NCI-H2107 treated with DMSO at 0.1 percent for 48 hours (cell line): ENCODE results near the gene EMP2.
"Not testable (repeated sequence)": the region's sequence is repeated elsewhere in the genome, so short reads cannot be mapped to it uniquely, and the experiment has no call there.

ENCODE experiments used
- DNase-seq: peaks from one replicate; lab custom pipeline; 2025; ENCODE audit not compliant: unreplicated experiment; lab: John Stamatoyannopoulos, UW

Gene EMP2

DNA sequence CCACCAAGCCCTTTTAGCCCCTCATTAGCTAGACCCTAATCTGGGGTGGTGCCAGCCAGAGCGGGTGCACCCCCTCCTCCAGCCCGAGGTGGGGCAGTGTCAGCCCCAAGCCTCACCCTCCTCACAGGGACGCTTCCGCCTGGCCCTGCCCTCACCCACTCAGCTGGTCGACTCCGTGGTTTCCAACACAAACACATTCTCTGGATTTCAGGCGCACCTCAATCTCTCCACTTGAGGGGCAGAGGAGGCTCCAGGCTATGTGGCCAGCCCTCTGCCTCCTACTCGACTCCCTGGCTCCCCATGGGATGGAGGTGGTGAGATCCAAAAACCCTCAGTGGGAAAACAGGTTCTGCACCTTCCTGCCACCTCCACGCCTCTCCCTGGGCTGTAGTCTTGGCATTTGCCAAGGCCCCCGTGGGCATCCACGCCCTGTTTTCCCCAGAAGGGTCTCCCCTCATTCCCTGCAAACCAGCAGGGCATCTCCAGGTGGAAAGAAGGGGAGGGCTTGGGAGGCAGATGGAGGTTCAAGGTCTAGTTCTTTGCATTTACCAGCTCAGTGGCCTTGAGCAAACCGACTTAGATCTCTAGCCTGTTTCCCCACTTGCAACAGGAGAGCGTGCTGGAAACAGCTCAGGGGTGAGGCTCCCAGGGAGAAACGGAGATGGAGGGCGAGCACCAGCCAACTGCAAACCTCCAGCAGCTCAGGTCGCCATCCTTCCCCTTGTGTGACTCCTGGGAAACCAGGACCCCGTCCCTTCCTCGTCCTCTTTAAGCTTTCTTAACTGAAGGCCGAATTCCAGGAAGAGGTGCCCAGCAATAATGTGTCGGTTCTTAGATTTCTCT is 1.7 kb downstream of the EMP2 start:
- DNase-seq: no peak

DNA sequence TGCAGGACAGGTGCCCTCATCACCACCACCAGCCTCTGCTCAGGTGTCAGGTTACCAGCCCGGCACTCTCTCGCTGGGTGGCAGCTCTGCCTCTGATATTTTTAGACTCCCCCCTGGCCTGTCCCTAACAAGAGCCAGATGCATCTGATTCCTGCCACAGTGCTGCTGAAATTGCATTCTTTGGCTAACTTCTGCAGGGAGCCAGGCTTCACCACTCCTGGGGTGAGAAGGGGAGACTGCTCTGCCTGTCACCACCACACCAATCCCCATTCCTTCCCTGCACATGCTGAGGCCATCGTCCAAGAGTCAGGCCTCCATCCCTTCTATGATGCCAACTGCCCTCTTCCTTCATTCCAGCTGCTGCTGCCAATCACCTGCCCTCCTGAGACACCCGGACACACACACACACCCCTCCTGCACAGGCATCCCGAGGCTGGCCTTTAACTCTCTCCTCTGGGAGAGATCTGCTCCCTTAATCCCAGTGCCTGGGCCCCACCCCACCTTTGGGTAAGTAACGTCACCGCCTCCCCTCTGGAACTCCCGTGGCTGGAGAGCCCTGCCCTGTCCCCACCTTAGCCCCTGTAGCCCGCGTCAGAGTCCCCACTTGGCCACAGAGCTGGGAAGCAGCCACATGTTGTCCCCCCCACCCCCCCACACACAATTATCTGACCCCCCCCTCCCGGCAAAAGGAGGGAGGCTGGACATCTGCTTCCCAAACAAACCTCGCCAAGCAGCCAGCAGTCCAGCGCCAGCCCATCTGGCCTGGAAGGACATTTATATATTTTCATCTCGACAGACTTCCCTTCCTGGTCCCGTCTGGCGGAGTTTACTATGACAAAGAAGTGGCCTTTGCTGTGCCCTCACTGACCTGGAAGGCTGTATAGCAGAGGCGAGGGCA is 2.8 kb downstream of the EMP2 start:
- peak; percentile 68 for DNase-seq

DNA sequence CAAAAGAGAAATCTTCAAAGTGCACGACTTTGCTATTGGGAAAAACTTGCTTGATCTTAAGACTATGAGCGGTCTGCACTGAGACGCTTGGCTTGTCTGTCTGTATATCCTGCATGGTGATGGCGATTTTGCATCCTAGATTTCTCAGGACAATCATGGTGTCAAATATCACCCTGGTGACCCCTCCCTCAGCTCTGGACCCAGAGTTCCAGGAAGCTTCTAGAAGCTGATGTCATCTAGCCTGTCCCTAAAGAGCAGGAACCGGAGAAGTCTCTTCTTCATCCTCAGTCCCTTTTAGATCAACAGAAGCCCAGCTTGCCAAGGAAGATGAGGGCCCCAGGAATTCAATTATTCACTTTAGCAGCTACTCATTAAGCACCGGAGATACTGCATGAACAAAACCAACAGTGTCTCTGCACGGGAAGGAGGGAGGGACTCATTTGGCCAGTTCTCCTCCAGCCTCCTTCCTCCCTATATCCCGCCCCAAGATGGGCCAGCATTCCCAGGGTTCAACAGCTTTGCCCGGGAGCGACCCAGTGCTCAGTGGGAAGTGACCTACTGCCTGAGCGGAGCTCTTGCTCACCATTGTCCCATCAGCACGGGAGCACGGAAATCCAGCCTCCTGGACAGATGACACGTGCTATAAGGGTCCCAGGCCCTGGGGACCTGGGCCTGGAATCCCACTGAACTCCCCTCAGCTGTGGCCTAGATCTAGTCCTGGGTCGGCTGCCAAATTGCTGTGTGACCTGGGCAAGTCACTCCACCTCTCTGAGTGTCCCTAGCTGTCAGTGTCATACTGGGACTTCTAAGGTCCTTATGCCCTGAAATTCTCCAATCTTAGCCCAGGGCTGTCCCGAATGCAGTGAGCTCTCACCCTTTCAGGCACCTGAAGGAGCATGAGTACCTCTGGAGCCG is 3.8 kb downstream of the EMP2 start:
- no peak for DNase-seq

DNA sequence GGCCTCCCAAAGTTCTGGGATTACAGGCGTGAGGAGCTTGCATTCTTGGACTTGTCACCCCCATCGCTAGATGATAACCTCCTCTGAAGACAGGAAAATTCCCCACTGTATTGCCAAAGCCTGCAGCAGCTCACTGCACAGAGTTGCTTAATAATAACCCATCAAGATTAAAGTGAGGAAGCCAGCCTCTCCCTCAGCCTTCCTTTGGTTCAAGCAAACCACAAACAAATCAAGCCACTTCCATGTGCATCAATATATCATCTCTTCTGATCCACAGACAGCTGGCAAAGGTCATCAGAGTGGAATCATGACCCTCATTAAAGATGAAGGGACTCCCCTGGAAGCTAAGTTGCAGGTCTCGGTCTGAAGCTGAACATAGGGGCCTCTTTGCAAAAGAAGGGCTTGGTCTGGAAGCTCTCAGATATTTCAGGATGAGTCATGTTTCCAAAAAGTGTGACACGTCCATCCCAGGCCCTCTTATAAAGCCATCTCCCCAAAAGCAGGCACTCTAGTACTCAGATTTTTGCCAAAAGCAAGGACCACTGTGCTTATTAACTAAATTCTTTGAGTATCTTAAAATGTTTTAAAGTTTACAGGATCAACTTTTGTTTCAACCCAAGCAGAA is 4.8 kb downstream of the EMP2 start:
- no peak for DNase-seq

DNA sequence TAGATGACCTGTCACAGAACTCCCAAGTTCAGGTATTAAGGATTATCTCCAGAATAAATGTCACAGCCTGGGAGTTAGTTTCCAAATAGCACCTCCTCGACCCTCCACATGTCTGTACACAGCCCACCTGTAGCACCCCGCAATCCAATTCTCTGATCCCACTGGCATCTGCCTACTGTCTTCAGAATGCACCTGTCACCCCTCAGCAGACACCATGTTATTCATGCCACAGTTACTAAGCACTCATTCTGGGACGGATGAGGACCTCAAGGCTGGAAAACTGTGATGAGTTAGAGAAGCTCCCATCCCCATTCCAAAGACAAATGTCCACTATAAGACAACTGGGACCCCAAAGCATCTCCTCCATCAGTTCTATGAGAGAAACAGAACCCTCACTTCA is 7.8 kb downstream of the EMP2 start:
- no peak for DNase-seq

DNA sequence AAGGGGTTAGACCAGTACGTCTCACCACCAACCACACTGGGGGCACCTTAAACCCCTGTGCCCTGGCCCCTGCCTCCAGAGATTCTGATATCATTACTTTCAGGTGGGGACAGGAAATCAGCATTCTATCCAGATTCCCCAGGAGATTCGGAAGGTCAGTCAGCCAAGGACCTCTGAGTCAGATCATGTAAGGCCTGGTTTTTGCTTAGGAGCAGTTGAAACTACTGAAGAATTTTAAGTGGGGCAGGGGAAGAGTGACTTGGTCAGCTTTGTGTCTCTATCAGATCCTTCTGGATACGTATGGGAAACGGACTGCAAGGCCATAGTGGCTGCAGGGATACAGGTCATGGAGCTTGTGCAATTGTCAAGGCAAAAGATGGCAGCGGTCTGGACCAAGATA is 9.0 kb downstream of the EMP2 start:
- no peak for DNase-seq

DNA sequence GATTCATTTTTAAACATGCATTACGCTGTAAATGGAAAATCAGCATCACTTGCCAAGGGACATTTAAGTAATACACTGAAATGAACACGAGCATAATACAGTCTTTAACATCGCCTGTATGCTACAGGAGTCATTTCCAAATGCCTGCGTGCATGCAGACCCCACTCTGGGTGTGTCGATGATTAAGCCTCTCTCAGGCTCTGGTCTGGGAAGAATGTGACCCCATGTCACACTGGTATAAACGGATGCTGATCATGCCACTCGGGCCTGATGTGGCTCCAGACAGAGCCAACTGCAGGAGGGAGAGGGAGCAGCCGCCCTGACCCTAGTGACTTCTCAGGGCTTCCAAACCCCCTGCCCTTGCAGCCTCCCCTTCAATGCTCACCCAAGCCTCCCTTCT is 10.8 kb downstream of the EMP2 start:
- DNase-seq: no peak

DNA sequence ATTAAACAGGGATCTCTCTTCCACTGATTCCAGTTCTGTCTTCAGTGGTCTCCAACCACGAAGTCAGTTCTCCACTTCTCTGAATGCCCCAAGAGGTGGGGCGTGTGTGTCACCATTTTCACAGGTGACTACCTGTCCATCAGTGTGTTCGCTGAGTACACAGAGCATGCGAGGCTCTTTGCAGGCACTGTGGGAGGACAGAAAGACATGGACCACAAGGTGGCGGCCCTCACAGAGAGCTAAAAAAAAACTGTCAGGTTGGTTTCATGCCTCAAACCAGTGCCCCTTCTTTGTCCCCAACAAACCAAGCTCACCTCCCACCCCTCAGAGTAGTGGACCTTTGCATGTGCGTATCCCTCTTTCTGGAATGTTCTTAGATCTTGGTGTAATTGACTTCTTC is 13.8 kb downstream of the EMP2 start:
- no peak for DNase-seq

DNA sequence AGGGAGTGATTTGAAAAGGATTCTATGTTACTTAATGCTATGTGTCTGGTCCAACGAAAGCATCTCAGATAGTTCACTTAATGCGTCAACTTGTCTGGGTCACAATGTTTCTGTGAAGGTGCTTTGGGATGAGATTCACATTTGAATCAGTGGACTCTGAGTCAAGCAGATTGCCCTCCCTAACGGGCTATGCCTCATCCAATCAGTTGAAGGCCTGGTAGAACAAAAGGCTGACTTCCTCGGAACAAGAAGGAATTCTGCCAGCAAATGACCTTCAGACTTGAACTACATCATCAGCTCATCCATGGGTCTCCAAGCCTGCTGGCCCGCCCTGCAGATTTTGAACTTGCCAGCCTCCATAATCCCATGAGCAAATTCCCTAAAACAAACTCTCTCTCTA is 15.2 kb downstream of the EMP2 start:
- no peak for DNase-seq

DNA sequence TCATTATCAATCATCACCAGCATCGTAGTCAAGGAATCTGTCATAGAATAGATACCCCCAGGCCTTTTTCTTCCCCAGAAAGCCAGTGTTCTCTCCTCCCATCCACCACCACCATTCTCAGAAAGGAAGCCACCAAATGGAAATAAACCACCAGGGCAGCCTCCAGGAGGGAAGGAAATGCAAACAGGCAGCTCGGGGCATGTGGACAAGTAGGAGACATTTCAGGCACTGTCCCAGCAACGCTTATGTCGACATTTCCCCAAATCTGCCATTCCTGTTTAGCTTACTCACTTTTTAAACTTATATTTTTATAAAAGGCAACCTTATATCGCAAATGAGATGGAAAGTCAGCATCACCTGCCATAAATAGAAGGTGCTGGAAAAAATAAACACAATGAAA is 15.8 kb downstream of the EMP2 start:
- DNase-seq: no peak

DNA sequence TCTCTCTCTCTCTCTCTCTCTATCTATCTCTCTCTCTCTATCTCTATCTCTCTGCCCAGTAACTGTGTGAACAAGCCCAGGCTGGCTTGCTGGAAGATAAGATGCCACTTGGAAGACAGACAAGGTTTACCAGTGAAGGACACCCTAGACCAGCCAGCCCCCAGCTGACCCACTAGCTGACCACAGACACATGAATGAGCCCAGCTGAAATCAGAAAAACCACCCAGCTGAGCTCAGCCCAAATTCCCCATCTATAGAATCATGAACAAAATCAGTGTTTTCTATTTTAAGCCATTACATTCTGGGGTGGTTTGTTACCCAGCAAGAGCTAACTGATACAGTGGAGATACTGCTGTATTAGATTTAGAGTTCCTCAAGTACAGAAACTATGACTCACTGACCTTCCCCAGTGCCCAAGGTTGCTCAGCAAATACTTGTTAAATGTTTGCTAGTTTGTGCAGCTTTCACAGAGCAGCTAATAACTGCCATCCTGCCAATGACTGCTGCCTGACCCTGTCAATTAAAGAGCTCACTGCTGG is 18.0 kb downstream of the EMP2 start:
- no peak for DNase-seq

DNA sequence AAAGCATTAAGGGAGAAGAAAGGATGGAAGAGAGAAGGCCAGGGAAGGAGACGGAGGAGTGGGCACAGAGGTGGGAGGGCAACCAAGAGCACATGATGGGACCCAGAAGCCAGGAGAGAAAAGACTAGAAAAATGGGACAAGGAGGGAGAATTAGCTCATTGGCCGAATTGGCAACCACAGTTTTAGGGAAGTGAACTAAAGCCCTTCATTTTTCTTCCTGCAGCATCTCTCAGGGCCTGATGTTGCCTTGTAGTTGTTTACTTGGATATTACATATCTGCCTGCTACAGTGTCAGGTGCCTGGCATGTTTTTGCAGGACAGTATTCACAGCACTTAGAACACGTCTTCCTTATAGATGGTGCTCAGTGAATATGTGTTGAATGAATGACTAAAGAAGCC is 19.0 kb downstream of the EMP2 start:
- no peak for DNase-seq

DNA sequence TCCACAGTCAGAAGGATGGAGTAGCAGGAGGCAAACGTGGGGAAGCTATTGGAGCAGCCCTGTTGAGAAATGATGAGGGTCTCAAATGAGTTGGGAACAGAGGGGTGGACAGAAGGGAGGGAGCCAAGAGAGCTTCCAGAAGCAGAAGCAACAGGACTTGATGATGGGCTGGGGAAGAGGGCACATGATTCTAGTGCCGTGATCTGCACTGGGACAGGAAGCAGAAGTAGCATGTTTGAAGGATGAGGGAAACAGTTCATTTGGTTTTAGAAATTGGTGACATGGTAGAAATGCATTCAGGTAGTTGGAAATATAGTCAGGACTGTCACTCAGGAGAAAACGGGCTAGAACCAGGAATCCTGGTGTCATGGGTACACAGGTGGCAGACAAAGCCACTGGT is 19.4 kb downstream of the EMP2 start:
- DNase-seq: no peak

DNA sequence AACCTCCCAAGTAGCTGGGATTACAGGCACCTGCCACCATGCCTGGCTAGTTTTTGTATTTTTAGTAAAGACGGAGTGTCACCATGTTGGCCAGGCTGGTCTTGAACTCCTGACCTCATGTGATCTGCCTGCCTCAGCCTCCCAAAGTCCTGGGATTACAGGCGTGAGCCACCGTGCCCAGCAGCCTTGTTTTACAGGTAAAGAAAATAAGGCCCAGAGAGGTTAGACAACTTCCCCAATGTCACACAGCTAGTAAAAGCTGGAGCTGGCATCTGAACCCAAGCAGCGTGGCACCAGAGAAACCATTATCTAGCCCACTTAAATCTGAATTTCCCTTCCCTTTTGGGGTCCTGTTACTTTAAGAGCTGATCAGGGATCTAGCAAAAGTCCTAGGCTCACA is 20.6 kb downstream of the EMP2 start:
- not testable (repeated sequence) for DNase-seq

DNA sequence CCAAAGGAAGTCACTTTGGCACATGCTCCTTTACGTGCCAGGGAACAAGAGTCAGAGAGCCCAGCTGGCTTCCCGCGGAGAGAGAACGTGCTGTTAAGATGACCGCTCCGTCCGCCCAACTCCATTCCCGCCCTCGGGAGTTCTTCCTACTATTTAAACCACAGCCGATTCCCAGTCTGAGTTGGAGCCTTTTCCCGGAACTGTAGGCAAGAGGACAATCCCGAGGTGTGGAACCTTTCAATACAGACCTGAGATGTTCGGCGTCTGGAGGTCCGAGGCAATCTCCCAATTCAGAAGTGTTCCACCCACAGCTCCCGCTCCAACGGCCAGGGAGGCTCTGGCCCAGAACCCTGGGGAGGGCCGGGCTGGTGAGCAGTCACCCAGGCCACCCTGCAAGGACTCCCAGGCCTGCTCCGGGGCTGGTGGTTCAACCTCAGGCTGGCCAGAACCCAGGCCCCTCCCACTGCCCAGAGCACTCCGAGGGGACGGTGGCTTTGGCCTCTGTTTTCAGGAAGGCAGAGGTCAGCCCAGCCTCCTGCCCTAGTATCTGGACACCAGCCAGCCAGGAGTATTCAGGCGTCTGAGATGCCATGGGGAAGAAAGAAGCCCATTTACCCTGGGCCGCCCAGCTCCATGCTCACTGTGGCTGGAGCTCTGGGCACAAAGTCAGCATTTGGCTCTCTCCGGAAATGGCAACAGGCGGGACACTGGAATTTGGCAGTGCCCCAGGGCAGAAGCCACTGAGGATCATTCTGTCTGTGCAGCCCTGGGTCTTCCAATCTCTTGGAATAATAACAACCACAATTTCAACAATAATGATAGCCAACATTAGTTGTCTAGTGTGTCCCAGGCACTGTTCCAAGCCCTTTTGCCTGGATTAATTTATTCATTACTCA is 21.4 kb downstream of the EMP2 start:
- DNase-seq: no peak

DNA sequence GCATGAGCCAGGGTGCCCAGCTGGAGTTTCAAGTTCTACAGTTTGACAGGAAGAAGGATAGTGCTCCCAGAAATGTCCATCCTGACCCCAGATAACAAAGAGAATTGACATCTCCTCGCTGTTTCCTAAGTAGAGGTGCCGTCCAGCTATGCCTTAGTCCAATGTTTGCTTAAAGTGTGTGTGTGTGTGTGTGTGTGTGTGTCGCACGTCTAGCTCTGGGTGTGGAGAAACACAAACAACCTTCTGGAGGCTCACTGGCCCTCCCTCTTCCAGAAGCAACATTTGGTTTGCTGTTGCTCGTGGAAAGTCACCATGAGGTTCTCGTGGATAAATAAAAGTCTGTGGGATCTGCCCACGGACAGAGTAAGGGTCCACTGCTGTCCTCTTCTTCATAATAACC is 22.1 kb downstream of the EMP2 start:
- no peak for DNase-seq

DNA sequence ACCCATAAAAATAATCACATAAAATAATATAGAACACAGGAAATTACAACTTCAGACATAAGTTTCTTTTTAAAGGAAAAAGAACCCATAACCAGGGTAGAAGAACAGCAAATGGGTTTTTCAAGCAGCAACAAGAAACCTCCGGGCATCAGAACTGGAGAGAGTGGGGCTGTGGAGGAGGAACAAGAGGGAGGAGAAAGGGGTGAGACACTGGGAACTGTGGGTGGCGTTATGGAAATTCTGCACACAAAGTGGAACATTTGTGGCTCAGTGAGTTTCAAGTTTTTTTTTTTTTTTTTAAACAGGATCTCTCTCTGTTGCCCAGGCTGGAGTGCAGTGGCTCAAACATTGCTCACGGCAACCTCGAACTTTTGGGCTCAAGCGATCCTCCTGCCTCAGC is 22.6 kb downstream of the EMP2 start:
- DNase-seq: no peak

DNA sequence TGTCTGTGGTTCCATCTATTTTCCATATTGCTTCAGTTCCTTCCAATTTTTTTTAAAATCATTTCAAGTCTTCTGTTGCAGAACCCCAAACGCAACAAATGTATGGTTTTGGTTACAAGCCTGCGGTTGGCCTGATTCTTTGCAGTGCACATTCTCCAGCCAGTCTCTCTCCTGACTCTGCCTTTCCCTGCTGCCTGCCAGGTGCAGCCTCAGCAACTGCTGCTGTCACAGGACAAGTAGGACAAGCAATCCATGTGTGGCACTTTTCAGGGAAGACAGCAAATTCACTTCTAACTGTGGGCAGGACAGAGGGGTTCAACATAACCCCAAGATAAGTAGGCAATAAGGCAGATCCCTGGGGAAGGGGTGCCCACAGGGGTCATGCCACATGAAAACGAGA is 24.2 kb downstream of the EMP2 start:
- no peak for DNase-seq

DNA sequence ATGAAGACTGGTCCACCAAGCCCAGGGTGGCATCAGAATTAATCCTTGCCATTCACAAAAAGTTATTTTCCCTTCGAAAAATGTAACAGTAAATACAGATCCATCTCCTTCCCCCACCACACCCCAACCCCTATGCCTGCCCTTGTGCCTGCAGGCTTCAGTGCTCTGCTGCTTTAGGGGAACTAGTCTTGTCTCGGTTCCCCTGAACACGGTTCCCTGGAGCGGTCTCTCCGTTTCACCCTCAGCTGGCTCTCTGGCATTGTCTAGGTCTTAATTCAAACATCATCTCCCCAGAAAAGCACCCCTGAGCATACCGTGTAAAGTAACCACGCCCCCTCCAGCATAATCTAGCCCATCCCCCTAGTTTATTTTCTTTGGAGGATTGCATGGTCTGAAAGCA is 25.8 kb downstream of the EMP2 start:
- DNase-seq: no peak
